ENCODE results near the gene CCDC85C. TPM values are rescaled to one million over a fixed set of nuclear protein-coding genes. Genes with fewer than 3 reads are reported as not detected.
A peak's percentile ranks its signal among the peaks of the same experiment; 100 is the strongest.

The CCDC85C gene
- polyA plus RNA-seq, 1 experiment: 7.2 TPM

DNA sequence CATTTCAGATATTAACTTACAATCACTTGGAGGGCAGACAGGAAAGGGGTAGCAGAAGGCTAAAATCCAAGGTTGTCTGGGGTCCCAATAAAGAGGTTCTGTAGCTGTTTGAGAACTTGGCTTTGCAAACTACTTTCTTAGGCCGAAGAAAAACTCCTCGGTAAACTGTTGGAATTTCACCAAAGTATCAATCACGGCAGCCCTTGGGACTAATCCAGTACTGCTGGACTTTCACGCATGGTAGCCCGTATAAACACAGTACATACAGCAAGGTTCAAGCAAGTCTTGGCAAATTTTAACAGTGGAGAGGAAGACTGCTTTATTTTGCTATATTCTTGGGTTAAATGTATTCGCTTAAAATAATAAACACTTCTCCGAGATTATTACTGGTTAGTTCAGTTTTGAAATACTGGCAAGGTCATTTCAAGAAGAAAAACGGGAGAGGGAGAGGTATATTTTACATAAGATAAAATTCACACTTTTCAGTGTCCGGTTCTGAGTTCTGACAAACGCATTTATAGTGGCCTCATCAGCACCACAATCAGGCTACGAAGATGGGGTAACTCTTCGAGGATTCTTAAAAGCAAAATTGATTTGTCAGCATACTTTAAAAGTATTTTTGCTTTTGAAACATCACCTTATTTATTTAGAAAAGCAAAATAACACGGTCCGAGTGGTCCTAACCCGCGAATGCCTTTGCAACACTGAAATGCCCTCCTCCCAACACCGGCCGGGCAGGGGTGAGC lies 124.7 kb downstream of the CCDC85C start:
- no peak for DNase-seq (ENCODE audit: low read depth, low spot score)
- Histone ChIP-seq H3K27me3 (ENCODE audit: control insufficient read depth, insufficient read depth, low read length) (no peaks in the 10 kb centered on the region), H3K27ac (ENCODE audit: low read depth, low read length) (peak overlapping the region; percentile 53), H3K4me3 (ENCODE audit: low read depth, low read length) (peak overlapping the region; percentile 72), H3K9me3 (ENCODE audit: control insufficient read depth, insufficient read depth, low read length) (no peaks in the 10 kb centered on the region; the same call in 1 of the 2 replicates)
- ChIA-PET POLR2A (no interaction called here), CTCF (interaction anchor here (1.7 kb wide), 1 partner anchor 90 kb away, joined by 4 read pairs; no protein-coding TSS in a partner anchor)
- TF ChIP-seq, protein P1, sequence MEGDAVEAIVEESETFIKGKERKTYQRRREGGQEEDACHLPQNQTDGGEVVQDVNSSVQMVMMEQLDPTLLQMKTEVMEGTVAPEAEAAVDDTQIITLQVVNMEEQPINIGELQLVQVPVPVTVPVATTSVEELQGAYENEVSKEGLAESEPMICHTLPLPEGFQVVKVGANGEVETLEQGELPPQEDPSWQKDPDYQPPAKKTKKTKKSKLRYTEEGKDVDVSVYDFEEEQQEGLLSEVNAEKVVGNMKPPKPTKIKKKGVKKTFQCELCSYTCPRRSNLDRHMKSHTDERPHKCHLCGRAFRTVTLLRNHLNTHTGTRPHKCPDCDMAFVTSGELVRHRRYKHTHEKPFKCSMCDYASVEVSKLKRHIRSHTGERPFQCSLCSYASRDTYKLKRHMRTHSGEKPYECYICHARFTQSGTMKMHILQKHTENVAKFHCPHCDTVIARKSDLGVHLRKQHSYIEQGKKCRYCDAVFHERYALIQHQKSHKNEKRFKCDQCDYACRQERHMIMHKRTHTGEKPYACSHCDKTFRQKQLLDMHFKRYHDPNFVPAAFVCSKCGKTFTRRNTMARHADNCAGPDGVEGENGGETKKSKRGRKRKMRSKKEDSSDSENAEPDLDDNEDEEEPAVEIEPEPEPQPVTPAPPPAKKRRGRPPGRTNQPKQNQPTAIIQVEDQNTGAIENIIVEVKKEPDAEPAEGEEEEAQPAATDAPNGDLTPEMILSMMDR (IDR thresholded peaks at IDR 0.05; ENCODE audit: low read depth, low read length): no peak

DNA sequence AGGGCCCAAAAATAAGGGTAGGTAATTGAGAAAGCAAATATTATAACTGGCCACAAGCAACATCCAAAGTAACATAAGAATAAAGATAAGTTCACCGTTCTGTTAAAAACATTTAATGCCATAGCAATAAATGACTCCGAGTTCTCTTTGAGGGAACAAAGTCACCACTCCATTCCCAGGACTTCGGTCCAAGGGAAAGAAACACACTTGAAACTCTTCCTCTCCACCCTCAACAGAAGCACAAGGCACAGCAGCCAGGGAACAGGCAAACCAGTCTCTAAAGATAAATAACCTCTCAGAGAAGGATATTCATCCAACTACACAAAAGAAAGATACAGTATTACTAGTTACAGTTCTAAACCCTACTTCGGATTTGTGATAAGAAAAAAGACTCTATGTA lies 125.9 kb downstream of the CCDC85C start:
- DNase-seq (ENCODE audit: low read depth, low spot score): no peak
- no peak overlapping the region for H3K4me3 ChIP-seq (ENCODE audit: low read depth, low read length)
- TF ChIP-seq, protein P1 (IDR thresholded peaks at IDR 0.05; ENCODE audit: low read depth, low read length): no peak
- H3K9me3 ChIP-seq (ENCODE audit: control insufficient read depth, insufficient read depth, low read length): no peaks in the 10 kb centered on the region; the same call in 1 of the 2 replicates
- no peaks in the 10 kb centered on the region for H3K27me3 ChIP-seq (ENCODE audit: control insufficient read depth, insufficient read depth, low read length)
- POLR2A ChIA-PET: no interaction called here
- no peak overlapping the region for H3K27ac ChIP-seq (ENCODE audit: low read depth, low read length)
- CTCF ChIA-PET: interaction anchor here (1.7 kb wide), 1 partner anchor 89 kb away, joined by 4 read pairs; no protein-coding TSS in a partner anchor

DNA sequence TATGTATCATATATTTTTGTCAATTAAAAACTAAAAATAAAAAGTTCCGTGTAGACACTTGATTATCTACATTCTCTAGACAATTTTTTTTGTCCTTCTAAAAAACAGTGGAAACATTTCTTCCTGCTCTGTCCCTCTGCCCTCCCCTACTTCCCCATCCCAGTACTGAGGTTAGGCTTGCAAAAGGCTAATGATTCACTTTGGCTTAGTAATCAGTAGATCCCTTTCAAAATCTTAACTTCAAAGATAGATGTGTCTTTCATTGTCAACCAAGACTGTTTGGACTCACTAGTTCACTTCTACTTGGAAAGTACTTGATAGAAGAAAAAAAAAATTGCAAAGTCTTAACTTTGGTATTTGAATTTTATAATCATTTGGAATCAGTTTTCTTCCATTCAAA lies 127.1 kb downstream of the CCDC85C start:
- TF ChIP-seq, protein P1 (IDR thresholded peaks at IDR 0.05; ENCODE audit: low read depth, low read length): no peak
- no peaks in the 10 kb centered on the region; the same call in 1 of the 2 replicates for H3K9me3 ChIP-seq (ENCODE audit: control insufficient read depth, insufficient read depth, low read length)
- POLR2A ChIA-PET: no interaction called here
- H3K27me3 ChIP-seq (ENCODE audit: control insufficient read depth, insufficient read depth, low read length): no peaks in the 10 kb centered on the region
- DNase-seq (ENCODE audit: low read depth, low spot score): no peak
- no peak overlapping the region for H3K4me3 ChIP-seq (ENCODE audit: low read depth, low read length)
- H3K27ac ChIP-seq (ENCODE audit: low read depth, low read length): no peak overlapping the region
- CTCF ChIA-PET: interaction anchor here (0.9 kb wide), 1 partner anchor 88 kb away, joined by 3 read pairs; no protein-coding TSS in a partner anchor

DNA sequence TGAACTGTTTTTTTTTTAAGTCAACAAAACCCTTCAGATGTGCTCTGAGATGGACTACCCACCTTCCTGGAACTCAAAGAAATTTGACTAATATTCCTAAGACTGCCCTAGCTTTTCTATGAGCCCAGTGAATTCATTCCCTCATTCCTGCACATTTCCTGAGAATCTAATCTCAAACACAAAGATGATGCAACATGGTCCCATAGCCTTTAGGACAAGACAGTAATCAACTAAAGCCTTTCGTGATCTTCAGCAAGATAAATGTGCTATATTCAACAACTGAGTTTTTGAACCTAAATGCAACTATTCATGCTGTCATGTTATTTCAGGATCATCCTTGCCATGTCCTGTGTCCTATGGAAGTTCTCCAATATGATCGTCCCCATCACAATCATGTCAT lies 128.3 kb downstream of the CCDC85C start:
- H3K4me3 ChIP-seq (ENCODE audit: low read depth, low read length): no peak overlapping the region
- ChIA-PET POLR2A (no interaction called here), CTCF (interaction anchor here (1.1 kb wide), 1 partner anchor 60 kb away, joined by 5 read pairs; no protein-coding TSS in a partner anchor)
- no peaks in the 10 kb centered on the region for H3K27me3 ChIP-seq (ENCODE audit: control insufficient read depth, insufficient read depth, low read length)
- TF ChIP-seq, protein P1 (IDR thresholded peaks at IDR 0.05; ENCODE audit: low read depth, low read length): no peak
- DNase-seq (ENCODE audit: low read depth, low spot score): no peak
- no peak overlapping the region for H3K27ac ChIP-seq (ENCODE audit: low read depth, low read length)
- H3K9me3 ChIP-seq (ENCODE audit: control insufficient read depth, insufficient read depth, low read length): no peaks in the 10 kb centered on the region

DNA sequence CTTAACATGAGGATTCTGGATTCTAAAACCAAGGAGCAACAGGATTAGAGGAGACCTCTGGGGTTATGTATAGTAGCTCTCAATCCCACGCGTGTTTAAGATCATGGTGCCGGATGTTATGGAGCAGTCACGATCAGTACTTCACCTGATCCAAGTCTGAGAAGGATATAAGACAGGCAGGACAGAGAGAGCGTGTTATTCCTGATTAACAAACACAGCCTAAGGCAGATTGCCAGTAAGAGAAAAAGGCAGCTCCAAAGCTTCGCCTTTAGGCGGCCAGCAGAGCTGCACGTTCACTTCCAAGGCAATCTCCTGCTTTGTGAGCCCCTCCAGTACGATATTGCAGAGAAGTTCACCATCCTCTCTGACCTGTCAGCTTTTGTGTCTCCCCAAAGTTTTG lies 128.8 kb downstream of the CCDC85C start:
- no peak for DNase-seq (ENCODE audit: low read depth, low spot score)
- TF ChIP-seq, protein P1 (IDR thresholded peaks at IDR 0.05; ENCODE audit: low read depth, low read length): no peak
- Histone ChIP-seq H3K27ac (ENCODE audit: low read depth, low read length) (no peak overlapping the region), H3K9me3 (ENCODE audit: control insufficient read depth, insufficient read depth, low read length) (no peaks in the 10 kb centered on the region), H3K4me3 (ENCODE audit: low read depth, low read length) (no peak overlapping the region), H3K27me3 (ENCODE audit: control insufficient read depth, insufficient read depth, low read length) (no peaks in the 10 kb centered on the region)
- CTCF ChIA-PET: interaction anchor here (1.1 kb wide), 1 partner anchor 59 kb away, joined by 5 read pairs; no protein-coding TSS in a partner anchor
- POLR2A ChIA-PET: no interaction called here

Data from AG04450 (cell line).